Measurements from ENCODE around the gene ZNF766.
A peak's percentile ranks its signal among the peaks of the same experiment; 100 is the strongest.
"Not testable (repeated sequence)": the region's sequence is repeated elsewhere in the genome, so short reads cannot be mapped to it uniquely, and the experiment has no call there.

ZNF766 gene

GRCh38 chr19:52269338-52270261, at the start of gene ZNF766:
Gene ZNF766 (plus strand): TSS chr19:52269587. CDS start chr19:52269614, 27 bp downstream.
- DNase-seq (ENCODE audit: low read depth): peak; percentile 91

GRCh38 chr19:52219611-52220010, 49.8 kb upstream of the ZNF766 start:
- no peak for DNase-seq (ENCODE audit: low read depth)

GRCh38 chr19:52221031-52221430, 48.4 kb upstream of the ZNF766 start:
- no peak for DNase-seq (ENCODE audit: low read depth)

DNA sequence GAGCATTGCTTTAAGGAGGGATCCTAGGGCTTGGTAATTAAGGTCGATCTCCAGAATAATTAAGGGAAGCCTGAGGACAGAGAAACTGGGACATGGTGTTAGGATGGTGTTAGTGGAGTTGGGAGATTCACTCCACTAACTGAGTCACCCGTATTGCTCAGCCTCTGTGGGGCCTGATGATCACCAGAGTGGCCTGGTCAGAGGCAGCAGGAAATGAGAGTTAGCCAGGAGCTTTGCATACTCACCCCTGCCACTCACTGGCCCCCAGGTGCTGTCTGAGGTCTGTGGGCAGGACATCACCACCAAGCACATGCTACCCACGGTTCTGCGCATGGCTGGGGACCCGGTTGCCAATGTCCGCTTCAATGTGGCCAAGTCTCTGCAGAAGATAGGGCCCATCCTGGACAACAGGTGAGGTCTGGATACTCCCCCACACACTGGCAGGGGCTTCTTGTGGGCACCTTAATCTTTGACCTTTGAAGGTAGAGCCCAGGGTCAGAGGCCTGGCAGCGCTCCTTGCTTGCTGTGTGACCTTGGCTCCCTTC, 47.5 kb upstream of the ZNF766 start:
- peak; percentile 6 for DNase-seq (ENCODE audit: low read depth)

GRCh38 chr19:52224211-52224610, 45.2 kb upstream of the ZNF766 start:
- DNase-seq (ENCODE audit: low read depth): no peak

DNA sequence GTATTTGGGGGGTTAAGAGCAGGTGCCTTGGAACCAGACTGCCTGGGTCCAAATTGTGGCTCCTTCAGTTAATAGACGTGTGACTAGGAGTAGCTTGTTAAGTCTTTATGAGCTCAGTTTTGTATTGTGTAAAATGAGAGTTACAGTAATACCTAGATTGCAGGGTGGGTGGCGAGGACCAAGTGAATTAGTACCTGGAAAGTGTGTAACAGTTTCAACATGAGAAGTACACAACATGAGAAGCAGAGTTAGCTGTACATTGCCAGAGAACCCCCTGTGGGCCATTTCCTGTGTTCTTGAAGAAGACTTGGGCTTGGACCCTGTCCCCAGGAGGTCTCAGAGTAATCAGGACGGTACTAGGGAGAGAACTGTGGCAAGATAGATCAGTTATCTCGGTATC, 42.7 kb upstream of the ZNF766 start:
- DNase-seq (ENCODE audit: low read depth): no peak

DNA sequence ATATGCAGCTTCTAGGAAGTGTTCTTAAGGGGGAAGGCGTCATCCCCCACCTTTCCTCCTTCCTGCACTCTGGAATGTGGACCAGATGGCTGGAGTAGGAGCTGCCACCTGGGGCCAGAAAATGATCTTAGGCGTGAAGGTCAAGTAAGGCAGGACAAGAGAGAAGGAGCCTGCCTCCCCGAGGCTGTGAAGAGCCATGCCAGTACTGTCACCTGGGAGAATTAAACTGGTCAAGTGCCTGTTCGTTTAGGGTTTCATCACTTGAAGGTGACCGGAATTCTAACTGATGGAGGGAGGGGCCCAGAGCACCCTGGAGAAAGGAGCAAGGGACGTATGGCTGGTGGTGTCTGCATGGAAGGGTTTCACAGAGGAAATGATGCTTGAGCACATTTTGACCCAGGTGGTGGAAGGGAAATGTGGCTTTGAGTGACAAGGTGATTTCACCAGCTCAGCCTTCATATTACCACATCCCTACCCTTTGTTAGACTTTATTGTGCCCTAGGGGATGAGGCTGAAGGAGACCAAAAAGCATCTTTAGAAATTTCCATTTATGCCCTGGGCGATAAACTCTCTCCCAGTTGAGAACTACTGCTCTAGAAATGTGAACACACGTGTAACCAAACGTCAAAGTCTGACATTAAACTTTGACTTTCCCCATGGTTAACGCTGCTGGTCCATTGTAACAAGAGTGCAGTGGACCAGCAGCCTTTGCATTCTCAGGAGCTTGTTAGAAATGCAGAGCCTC, 42.0 kb upstream of the ZNF766 start:
- no peak for DNase-seq (ENCODE audit: low read depth)

- DNase-seq (ENCODE audit: low read depth): no peak
These were observed 41.4 kb upstream of the ZNF766 start for GRCh38 chr19:52227980-52228379.

GRCh38 chr19:52229524-52229923, 39.9 kb upstream of the ZNF766 start:
- DNase-seq (ENCODE audit: low read depth): no peak

DNA sequence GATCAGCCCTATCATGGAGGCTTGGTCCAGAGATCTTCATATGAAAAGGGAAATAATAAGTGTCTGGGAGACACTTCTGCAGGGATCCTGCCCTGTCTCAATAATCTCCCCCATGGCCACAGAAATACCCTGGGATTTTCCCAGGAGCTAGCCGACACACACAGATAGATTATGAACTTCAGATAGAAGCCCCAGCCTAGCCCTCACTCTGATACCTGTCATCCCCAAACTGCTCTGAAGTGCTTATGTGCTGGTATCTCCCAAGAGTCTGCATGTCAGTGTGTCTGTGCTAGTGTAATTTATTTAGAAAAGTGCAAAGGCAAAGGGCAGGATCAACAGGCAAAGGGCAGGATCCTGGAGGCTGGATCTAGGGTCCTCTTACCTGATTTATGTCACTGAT, 38.7 kb upstream of the ZNF766 start:
- no peak for DNase-seq (ENCODE audit: low read depth)

GRCh38 chr19:52231154-52231910, 38.1 kb upstream of the ZNF766 start:
- no peak for DNase-seq (ENCODE audit: low read depth)

DNA sequence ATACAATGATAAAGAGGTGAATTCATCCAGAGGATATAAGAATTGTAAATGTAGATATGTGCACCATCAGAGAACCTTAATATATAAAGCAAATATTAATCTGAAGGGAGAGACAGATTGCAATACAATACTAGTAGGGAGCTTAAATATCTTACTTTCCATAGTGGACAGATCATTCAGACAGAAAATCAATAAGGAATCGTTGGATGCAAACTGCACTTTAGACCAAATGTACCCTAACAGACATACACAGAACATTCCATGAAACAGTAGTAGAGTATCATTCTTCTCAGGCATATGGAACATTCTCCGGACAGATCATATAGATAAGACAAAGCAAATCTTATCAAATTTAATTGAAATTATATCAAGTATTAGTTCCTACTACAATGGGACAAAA, 35.0 kb upstream of the ZNF766 start:
- DNase-seq (ENCODE audit: low read depth): no peak

- DNase-seq (ENCODE audit: low read depth): no peak
These were observed 32.2 kb upstream of the ZNF766 start for GRCh38 chr19:52237197-52237596.

DNA sequence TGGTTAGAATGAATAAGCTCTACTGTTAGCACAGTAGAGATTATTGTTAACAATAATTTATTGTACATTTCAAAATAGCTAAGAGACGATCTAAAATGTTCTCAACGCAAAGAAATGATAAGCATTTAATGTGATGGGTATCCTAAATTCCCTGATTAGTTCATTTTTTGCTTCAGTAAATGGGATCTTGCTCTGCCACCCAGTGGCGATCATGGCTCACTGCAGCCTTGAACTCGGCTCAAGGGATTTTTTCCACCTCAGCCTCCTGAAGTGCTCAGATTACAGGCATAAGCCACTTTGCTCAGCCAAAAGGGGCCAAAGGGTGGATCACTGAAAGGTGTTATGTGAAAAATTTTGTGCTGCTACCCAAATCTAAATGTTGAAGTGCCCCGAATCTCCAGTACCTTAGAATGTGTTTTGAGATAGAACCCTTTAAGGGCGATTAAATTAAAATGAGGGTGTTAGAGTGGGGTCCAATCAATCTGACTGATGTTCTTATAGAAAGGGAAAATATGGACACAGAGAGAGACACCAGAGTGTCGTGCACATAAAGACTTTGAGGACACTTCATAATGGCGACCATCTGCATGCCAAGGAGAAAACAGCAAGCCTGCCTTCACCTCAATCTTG, 31.5 kb upstream of the ZNF766 start:
- peak; percentile 41 for DNase-seq (ENCODE audit: low read depth)

GRCh38 chr19:52244021-52244420, 25.4 kb upstream of the ZNF766 start:
- DNase-seq (ENCODE audit: low read depth): no peak

DNA sequence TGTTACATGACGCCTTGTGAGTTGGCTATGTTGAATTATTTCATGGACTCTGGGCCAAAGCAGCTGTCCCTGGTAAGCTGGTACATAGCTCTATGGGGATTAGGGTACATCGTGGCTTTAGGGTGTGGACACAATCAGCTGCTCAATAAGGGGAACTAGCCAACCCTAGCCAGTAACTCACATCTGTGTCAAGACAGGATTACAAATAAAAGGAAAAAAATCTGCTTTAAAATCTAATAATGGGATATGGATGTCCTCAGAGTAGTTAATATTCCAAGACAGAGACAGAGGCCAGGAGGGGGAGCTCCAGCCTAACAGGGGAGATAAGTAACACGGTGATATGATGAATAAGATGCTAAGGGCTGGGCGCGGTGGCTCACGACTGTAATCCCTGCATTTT, 21.1 kb upstream of the ZNF766 start:
- peak; percentile 32 for DNase-seq (ENCODE audit: low read depth)

GRCh38 chr19:52258426-52258825, 11.0 kb upstream of the ZNF766 start:
- no peak for DNase-seq (ENCODE audit: low read depth)

DNA sequence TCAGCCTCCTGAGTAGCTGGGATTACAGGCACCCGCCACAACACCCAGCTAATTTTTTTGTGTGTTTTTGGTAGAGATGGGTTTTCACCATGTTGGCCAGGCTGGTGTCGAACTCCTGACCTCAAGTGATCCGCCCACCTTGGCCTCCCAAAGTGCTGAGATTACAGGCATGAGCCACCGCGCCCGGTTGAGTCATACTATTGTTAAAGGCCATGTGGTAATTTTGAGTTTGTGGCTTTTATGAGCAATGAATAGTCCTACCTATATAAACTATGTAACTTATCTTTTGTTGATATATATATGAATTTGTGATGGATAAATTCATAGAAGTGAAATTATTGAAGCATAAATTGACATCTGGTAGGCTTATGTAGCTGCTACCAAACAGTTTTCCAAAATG, 3.8 kb upstream of the ZNF766 start:
- not testable (repeated sequence) for DNase-seq (ENCODE audit: low read depth)

- DNase-seq (ENCODE audit: low read depth): no peak
These were observed 989 bp downstream of the ZNF766 start for GRCh38 chr19:52270266-52270885.

DNA sequence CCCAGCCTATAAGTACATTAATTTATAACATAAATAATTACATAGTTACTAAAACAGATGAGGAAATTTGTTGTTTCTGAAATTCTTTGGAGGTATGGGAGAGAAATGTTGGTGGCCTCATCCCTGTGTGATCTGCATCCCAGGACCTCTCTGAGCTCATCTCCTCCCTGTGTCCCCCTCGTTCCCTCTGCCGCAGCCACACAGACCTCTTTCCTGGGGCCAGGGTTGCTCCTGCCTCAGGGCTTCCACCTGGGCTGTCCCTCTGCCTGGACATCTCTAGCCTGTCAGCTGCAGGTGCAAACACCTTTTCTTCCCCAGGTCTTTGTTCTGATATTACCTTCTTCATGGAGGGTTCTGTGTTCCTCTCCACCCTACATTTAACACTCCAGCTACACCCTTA, 3.9 kb downstream of the ZNF766 start:
- no peak for DNase-seq (ENCODE audit: low read depth)

- no peak for DNase-seq (ENCODE audit: low read depth)
These were observed 4.8 kb downstream of the ZNF766 start for GRCh38 chr19:52274191-52274590.
